ENCODE data around the gene FAM9B. TPM values are rescaled to one million over a fixed set of nuclear protein-coding genes. Genes with fewer than 3 reads are reported as not detected.

Gene FAM9B
- total and polyA plus RNA-seq, 8 donors = not detected

DNA sequence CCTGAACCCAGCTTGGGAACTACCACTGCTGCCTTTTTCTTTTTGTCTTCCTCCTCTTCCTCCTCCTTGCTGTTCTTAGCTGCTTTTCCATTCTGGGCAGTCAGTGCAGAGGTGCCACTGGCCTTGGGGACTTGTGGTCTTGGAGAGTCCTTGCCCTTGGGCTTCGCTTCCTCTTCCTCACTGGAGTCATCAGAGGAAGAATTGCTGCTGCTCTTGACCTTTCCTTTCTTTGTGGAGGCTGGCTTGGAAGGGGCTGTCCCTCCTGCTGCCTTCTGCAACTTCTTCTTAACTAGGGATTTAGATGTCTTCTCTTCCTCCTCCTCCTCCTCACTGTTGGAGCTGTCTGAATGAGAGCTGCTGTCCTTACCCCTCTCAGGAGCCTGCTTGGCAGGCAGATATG, 53.2 kb downstream of the FAM9B start:
- TF ChIP-seq, protein P1, sequence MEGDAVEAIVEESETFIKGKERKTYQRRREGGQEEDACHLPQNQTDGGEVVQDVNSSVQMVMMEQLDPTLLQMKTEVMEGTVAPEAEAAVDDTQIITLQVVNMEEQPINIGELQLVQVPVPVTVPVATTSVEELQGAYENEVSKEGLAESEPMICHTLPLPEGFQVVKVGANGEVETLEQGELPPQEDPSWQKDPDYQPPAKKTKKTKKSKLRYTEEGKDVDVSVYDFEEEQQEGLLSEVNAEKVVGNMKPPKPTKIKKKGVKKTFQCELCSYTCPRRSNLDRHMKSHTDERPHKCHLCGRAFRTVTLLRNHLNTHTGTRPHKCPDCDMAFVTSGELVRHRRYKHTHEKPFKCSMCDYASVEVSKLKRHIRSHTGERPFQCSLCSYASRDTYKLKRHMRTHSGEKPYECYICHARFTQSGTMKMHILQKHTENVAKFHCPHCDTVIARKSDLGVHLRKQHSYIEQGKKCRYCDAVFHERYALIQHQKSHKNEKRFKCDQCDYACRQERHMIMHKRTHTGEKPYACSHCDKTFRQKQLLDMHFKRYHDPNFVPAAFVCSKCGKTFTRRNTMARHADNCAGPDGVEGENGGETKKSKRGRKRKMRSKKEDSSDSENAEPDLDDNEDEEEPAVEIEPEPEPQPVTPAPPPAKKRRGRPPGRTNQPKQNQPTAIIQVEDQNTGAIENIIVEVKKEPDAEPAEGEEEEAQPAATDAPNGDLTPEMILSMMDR (IDR thresholded peaks at IDR 0.05) = no peak
- TF ChIP-seq EP300 (IDR thresholded peaks at IDR 0.05) = no peak
- no peak for TF ChIP-seq POLR2AphosphoS5 (IDR thresholded peaks at IDR 0.05)
- TF ChIP-seq POLR2A (IDR thresholded peaks at IDR 0.05) = no peak

More for the DNA sequence above, 53.2 kb downstream of the FAM9B start:
- 83 to 100% (median 88%) methylated on average over 1 of the region's 1 CpG for whole genome bisulfite sequencing, 5 donors
- H3K4me3 ChIP-seq = no peak overlapping the region
- intact Hi-C loops (cut with DNase I; ENCODE audit: low total_unique reads) = no loop called here
- no peaks in the 10 kb centered on the region for H3K36me3 ChIP-seq
- no peak overlapping the region for H3K27ac ChIP-seq
- no peak for DNase-seq
- H3K27me3 ChIP-seq = no peaks in the 10 kb centered on the region
- no peaks in the 10 kb centered on the region for H3K4me1 ChIP-seq
- no peaks in the 10 kb centered on the region for H3K9me3 ChIP-seq

Other genes with a start within 250 kb of the FAM9B start
- gene FAM9A, start 232.7 kb downstream of the FAM9B start, total RNA-seq = not detected
- gene FAM9A, start 232.7 kb downstream of the FAM9B start, polyA plus RNA-seq = not detected

Measured in stomach (tissue), 9 donors.